Body of pancreas (tissue), 4 donors: ENCODE measurements around the gene PUM2. TPM values are rescaled to one million over a fixed set of nuclear protein-coding genes. Genes with fewer than 3 reads are reported as not detected.
A peak's percentile ranks its signal among the peaks of the same experiment; 100 is the strongest.
"Not testable (repeated sequence)": the region's sequence is repeated elsewhere in the genome, so short reads cannot be mapped to it uniquely, and the experiment has no call there.

Experiments used
- ATAC-seq: fragments of 150-250 bp; one replicate; pipeline ENCODE4 v1.9.1; 2016
- DNase-seq, 4 donors: peaks; one replicate each; pipeline ENCODE4 v3.0.0-alpha.2; 2019
- H3K27ac ChIP-seq, 4 donors: fragments of 200-600 bp; sonication (generic); 1 replicate in 3 of 4; 2 replicates in 1 of 4; pipeline versions ENCODE4 v1.5.1 to v1.6.1; 2016 to 2019; ENCODE audit warnings: mild to moderate bottlenecking in 1 of 4, mixed read lengths in 1 of 4, moderate library complexity in 1 of 4
- H3K27me3 ChIP-seq, 2 donors: fragments of 200-600 bp; sonication (generic); one replicate each; pipeline ENCODE4 v1.6.0; 2016; ENCODE audit warnings: mild to moderate bottlenecking in 1 of 2
- H3K36me3 ChIP-seq, 2 donors: fragments of 200-600 bp; sonication (generic); replicated peaks in 1 of 2; 2 replicates each; pipeline ENCODE4 v1.5.1; 2016; ENCODE audit warnings: low read depth in 2 of 2; ENCODE audit not compliant: insufficient read depth in 1 of 2
- H3K4me1 ChIP-seq: fragments of 200-600 bp; sonication (generic); one replicate; pipeline ENCODE4 v1.6.0; 2016
- H3K4me3 ChIP-seq, 2 donors: fragments of 200-600 bp; sonication (generic); 1 replicate in 1 of 2; 2 replicates in 1 of 2; pipeline ENCODE4 v1.5.1; 2016 to 2019
- H3K9me3 ChIP-seq, 3 donors: fragments of 200-600 bp; sonication (generic); 1 replicate in 2 of 3; 2 replicates in 1 of 3; pipeline ENCODE4 v1.5.1; 2016
- CTCF ChIP-seq, 7 experiments: fragments of 450-650 bp in 4 of 7; fragments of 200-600 bp in 3 of 7; sonication (generic) in 3 of 7; IDR thresholded peaks; one replicate each; pipeline ENCODE4 v1.5.1; 2016 to 2019; ENCODE audit warnings: antibody characterized with exemption in 7 of 7
- POLR2A ChIP-seq, 3 donors: fragments of 450-650 bp; IDR thresholded peaks; one replicate each; pipeline ENCODE4 v1.6.1; 2016; ENCODE audit warnings: antibody characterized with exemption in 3 of 3, mild to moderate bottlenecking in 2 of 3
- WGBS, 2 donors: methylation state at CpG; one replicate each; pipeline ENCODE4 v1.1.5; 2017; 5-methylcytosine and 5-hydroxymethylcytosine counted together
- intact Hi-C: fragments of 100-400 bp; cut with DNase I; formaldehyde crosslinking; loops from one replicate; pipeline ENCODE4 v1.15.1; 2023
- total RNA-seq, 2 donors: library from RNA; depleted of rRNA; stranded (reverse); fragments of >200 nt; gene quantifications; one replicate each; pipeline ENCODE4 v1.1.0, GENCODE V29; 2016

PUM2 gene
- total RNA-seq, 2 donors from 2014 or later: 25.7 to 43.3 TPM

GRCh38 chr2:20378891-20379519, 28.4 kb upstream of the PUM2 start:
- Histone ChIP-seq H3K27ac (peak overlapping the region in 1 of 4 donors; percentile 7), H3K36me3 (no peaks in the 10 kb centered on the region), H3K4me3 (no peak overlapping the region), H3K9me3 (no peaks in the 10 kb centered on the region), H3K4me1 (peaks cover 5% of the 10 kb centered on the region), H3K27me3 (no peaks in the 10 kb centered on the region)
- intact Hi-C loops: no loop called here
- WGBS, 2 donors: 26 to 32% methylated on average over 13 of the region's 13 CpGs
- peak; percentile 61 to 80 (median 75) for DNase-seq
- TF ChIP-seq CTCF (IDR thresholded peaks at IDR 0.05): peak; percentile 23 to 74 (median 61)
- no peak for TF ChIP-seq POLR2A (IDR thresholded peaks at IDR 0.05)
- ATAC-seq: peak; percentile 92

- Histone ChIP-seq H3K27me3 (no peaks in the 10 kb centered on the region), H3K4me1 (peaks cover 5% of the 10 kb centered on the region)
- ATAC-seq: no peak
These were observed 27.7 kb upstream of the PUM2 start for GRCh38 chr2:20378341-20378740.

GRCh38 chr2:20377741-20378140, 27.1 kb upstream of the PUM2 start:
- no peaks in the 10 kb centered on the region for H3K9me3 ChIP-seq
- H3K27ac ChIP-seq: no peak overlapping the region
- no peak for TF ChIP-seq CTCF (IDR thresholded peaks at IDR 0.05)
- no peak for TF ChIP-seq POLR2A (IDR thresholded peaks at IDR 0.05)
- WGBS, 2 donors: 79 to 82% methylated on average over 4 of the region's 4 CpGs
- H3K4me3 ChIP-seq: no peak overlapping the region
- intact Hi-C loops: no loop called here
- no peaks in the 10 kb centered on the region for H3K36me3 ChIP-seq
- H3K4me1 ChIP-seq: peaks cover 5% of the 10 kb centered on the region
- ATAC-seq (no peak), DNase-seq (no peak)
- no peaks in the 10 kb centered on the region for H3K27me3 ChIP-seq

More at GRCh38 chr2:20378341-20378740, 27.7 kb upstream of the PUM2 start:
- Histone ChIP-seq H3K27ac (no peak overlapping the region), H3K9me3 (no peaks in the 10 kb centered on the region), H3K4me3 (no peak overlapping the region), H3K36me3 (no peaks in the 10 kb centered on the region)
- TF ChIP-seq CTCF (IDR thresholded peaks at IDR 0.05) (no peak), POLR2A (IDR thresholded peaks at IDR 0.05) (no peak)
- intact Hi-C loops: no loop called here
- 63 to 75% methylated on average over 8 of the region's 8 CpGs for WGBS, 2 donors
- DNase-seq: no peak

GRCh38 chr2:20374982-20375381, 24.3 kb upstream of the PUM2 start:
- H3K27ac ChIP-seq, H3K27me3 ChIP-seq, ATAC-seq, intact Hi-C loops, H3K4me3 ChIP-seq, H3K9me3 ChIP-seq, DNase-seq, H3K4me1 ChIP-seq, H3K36me3 ChIP-seq: not testable (repeated sequence)
- WGBS, 2 donors: 74 to 87% methylated on average over 10 to 13 of the region's 13 CpGs

GRCh38 chr2:20372896-20373640, 22.4 kb upstream of the PUM2 start:
- intact Hi-C loops: no loop called here
- Histone ChIP-seq H3K27ac (no peak overlapping the region), H3K27me3 (no peaks in the 10 kb centered on the region), H3K4me1 (no peaks in the 10 kb centered on the region), H3K36me3 (no peaks in the 10 kb centered on the region), H3K4me3 (no peak overlapping the region), H3K9me3 (no peaks in the 10 kb centered on the region)
- TF ChIP-seq CTCF (IDR thresholded peaks at IDR 0.05) (no peak), POLR2A (IDR thresholded peaks at IDR 0.05) (no peak)
- DNase-seq (no peak), ATAC-seq (no peak)
- 63 to 87% methylated on average over 3 of the region's 3 CpGs for WGBS, 2 donors
